ENCODE measurements around the gene ADCY9.

Gene ADCY9

DNA sequence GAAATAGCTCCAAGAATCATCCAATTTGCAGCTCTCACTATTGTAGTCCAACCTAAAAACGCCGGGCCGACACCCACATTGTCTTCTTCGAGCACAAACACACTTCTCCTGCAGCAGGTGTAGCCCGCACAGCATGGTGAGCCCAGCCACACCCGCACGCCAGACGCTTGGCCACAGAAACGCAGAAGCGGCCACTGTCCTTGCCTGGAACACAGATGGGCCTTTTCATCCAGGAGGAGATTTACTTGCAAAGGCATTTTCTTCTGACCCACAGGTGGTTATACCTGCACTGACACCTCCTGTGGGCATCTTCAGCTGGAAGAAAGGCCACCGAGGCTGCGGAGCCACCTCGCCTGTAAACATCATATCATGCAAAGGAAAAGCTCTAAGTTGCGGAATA, 98.4 kb downstream of the ADCY9 start:
- TF ChIP-seq FOXP2 (optimal IDR thresholded peaks at IDR 0.05; ENCODE audit: borderline replicate concordance, extremely low read depth, extremely low read length, insufficient read depth) (no peak), POLR2AphosphoS5 (IDR thresholded peaks at IDR 0.05; ENCODE audit: low read depth, low read length) (no peak)

DNA sequence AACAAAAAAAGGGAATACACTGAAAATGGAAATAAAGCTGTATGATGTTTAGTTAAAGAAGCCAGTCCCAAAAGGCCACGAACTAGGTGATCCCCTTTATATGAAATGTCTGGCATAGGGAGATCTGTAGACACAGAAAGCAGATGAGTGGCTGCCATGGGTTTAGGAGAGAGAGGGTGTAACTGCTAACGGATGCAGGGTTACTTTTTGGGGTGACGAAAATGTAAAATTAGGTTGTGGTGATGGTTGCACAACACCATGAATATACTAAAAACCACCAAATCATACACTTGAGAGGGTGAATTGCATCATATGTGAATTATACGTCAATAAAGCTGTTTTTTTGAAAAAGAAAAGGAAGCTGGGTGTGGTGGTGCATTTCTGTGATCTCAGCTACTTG, 99.6 kb downstream of the ADCY9 start:
- TF ChIP-seq POLR2AphosphoS5 (IDR thresholded peaks at IDR 0.05; ENCODE audit: low read depth, low read length): no peak
- no peak for TF ChIP-seq SIN3A (IDR thresholded peaks at IDR 0.05; ENCODE audit: borderline replicate concordance, insufficient read depth, low read length)
- no peak for TF ChIP-seq TAF1 (IDR thresholded peaks at IDR 0.05; ENCODE audit: borderline replicate concordance, insufficient read depth, low read length)
- TF ChIP-seq FOXP2 (optimal IDR thresholded peaks at IDR 0.05; ENCODE audit: borderline replicate concordance, extremely low read depth, extremely low read length, insufficient read depth): no peak
- TF ChIP-seq, protein P1, sequence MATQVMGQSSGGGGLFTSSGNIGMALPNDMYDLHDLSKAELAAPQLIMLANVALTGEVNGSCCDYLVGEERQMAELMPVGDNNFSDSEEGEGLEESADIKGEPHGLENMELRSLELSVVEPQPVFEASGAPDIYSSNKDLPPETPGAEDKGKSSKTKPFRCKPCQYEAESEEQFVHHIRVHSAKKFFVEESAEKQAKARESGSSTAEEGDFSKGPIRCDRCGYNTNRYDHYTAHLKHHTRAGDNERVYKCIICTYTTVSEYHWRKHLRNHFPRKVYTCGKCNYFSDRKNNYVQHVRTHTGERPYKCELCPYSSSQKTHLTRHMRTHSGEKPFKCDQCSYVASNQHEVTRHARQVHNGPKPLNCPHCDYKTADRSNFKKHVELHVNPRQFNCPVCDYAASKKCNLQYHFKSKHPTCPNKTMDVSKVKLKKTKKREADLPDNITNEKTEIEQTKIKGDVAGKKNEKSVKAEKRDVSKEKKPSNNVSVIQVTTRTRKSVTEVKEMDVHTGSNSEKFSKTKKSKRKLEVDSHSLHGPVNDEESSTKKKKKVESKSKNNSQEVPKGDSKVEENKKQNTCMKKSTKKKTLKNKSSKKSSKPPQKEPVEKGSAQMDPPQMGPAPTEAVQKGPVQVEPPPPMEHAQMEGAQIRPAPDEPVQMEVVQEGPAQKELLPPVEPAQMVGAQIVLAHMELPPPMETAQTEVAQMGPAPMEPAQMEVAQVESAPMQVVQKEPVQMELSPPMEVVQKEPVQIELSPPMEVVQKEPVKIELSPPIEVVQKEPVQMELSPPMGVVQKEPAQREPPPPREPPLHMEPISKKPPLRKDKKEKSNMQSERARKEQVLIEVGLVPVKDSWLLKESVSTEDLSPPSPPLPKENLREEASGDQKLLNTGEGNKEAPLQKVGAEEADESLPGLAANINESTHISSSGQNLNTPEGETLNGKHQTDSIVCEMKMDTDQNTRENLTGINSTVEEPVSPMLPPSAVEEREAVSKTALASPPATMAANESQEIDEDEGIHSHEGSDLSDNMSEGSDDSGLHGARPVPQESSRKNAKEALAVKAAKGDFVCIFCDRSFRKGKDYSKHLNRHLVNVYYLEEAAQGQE (IDR thresholded peaks at IDR 0.05; ENCODE audit: insufficient read depth in 1 of 2, low read depth in 2 of 2, low read length in 2 of 2): no peak

DNA sequence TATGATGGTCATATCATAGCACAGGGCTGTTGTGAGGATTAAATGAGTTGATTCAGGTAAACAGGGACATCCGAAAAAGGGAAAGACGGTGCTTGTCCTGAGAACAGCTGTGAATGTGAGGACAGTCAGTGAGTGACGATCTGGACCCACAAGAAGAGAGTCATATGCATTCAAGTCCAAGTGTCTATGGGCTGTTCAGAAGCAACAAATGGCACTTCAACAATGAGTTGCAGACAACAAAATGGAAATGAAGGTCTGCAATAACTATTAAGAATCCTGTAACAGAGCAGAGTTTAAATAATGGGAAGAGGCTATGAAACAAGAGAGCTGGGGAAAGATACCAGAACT, 100.3 kb downstream of the ADCY9 start:
- TF ChIP-seq SIN3A (IDR thresholded peaks at IDR 0.05; ENCODE audit: borderline replicate concordance, insufficient read depth, low read length) (no peak), POLR2AphosphoS5 (IDR thresholded peaks at IDR 0.05; ENCODE audit: low read depth, low read length) (no peak), TAF1 (IDR thresholded peaks at IDR 0.05; ENCODE audit: borderline replicate concordance, insufficient read depth, low read length) (no peak), FOXP2 (optimal IDR thresholded peaks at IDR 0.05; ENCODE audit: borderline replicate concordance, extremely low read depth, extremely low read length, insufficient read depth) (no peak)
- TF ChIP-seq, protein P1 (IDR thresholded peaks at IDR 0.05; ENCODE audit: insufficient read depth in 1 of 2, low read depth in 2 of 2, low read length in 2 of 2): no peak

DNA sequence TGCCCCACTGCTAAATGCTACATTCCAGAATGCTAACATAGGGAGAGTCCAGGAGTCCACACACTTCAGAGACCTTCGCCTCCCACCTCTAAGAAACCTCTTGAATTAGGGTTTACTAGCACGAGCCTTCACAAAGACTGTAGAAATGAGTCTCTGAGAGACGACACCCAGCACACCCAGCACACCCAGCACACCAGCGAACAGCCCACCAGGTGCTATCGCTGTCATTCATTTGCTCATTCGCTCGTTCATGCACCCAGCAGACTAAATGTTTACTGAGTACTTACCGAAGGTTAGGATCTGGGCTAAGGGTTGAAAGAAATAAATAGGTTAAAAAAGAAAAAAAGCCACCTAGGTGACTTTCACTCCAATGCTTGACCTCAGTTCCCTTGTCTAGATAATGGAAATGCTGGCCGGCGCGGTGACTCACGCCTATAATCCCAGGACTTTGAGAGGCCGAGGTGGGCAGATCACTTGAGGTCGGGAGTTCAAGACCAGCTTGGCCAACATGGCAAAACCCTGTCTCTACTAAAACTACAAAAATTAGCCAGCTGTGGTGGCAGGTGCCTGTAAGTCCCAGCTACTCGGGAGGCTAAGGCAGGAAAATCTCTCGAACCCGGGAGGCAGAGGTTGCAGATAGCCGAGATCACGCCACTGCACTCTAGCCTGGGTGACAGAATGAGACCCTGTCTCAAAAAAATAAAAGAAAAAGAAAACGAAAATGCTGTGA, 100.8 kb downstream of the ADCY9 start:
- TF ChIP-seq, protein P1 (IDR thresholded peaks at IDR 0.05; ENCODE audit: insufficient read depth in 1 of 2, low read depth in 2 of 2, low read length in 2 of 2): no peak
- no peak for TF ChIP-seq TAF1 (IDR thresholded peaks at IDR 0.05; ENCODE audit: borderline replicate concordance, insufficient read depth, low read length)

DNA sequence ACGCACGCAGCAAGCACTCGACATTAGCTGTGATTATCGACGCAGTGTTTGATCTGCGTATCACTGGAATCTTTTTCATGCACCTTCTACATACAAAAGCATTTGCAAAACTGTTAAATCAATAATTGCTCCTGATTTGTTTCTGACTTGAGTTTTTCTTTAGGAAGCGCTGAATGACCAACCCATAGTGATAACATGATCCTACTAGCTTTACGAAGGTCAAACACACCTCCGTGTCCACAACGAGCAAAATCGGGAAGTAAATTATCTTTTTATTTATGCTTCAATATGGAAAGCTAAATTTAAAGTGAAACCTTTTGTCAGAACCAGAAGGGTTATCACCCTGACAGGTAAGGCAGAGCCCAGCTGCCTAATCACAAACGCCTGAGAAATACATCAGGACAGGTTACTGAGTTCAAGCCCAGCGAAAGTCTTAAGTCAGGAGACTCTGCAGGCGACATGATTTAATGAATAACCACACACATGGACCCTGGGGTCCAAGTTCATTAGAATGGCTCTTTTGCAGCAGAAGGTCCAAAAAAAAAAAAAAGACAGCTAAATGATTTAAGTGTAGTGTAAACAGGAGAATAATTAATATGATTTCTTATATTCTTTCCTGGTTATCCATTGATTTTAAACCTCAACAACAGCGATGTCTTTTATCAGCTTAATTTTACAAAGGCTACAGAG, 104.2 kb downstream of the ADCY9 start:
- no peak for TF ChIP-seq TAF1 (IDR thresholded peaks at IDR 0.05; ENCODE audit: borderline replicate concordance, insufficient read depth, low read length)
- TF ChIP-seq FOXP2 (optimal IDR thresholded peaks at IDR 0.05; ENCODE audit: borderline replicate concordance, extremely low read depth, extremely low read length, insufficient read depth): no peak
- TF ChIP-seq, protein P1 (IDR thresholded peaks at IDR 0.05; ENCODE audit: insufficient read depth in 1 of 2, low read depth in 2 of 2, low read length in 2 of 2): no peak
- TF ChIP-seq POLR2AphosphoS5 (IDR thresholded peaks at IDR 0.05; ENCODE audit: low read depth, low read length): no peak
- TF ChIP-seq SIN3A (IDR thresholded peaks at IDR 0.05; ENCODE audit: borderline replicate concordance, insufficient read depth, low read length): no peak
